Neural cell (in vitro differentiated cells): ENCODE data around the gene MGAT4A. TPM values are rescaled to one million over a fixed set of nuclear protein-coding genes. Genes with fewer than 3 reads are reported as not detected.

Source experiments
- H2AFZ ChIP-seq: fragments of 200-600, 300-800 bp; sonication (generic), shearing (Covaris generic); 2 replicates; pipeline ENCODE4 v1.6.0; 2014; ENCODE audit warnings: low read depth, mild to moderate bottlenecking, antibody characterized with exemption, low read length, moderate library complexity
- H3F3A ChIP-seq: fragments of 200-600 bp; shearing (Covaris generic); 2 replicates; pipeline ENCODE4 v1.6.1; 2016; ENCODE audit warnings: mild to moderate bottlenecking, moderate library complexity, mixed read lengths, antibody characterized with exemption, low read length; ENCODE audit not compliant: insufficient read depth, poor library complexity, severe bottlenecking
- H3K27ac ChIP-seq: fragments of 200-600, 300-800 bp; sonication (generic), shearing (Covaris generic); 2 replicates; pipeline ENCODE4 v1.5.1; 2014; ENCODE audit warnings: mild to moderate bottlenecking, low read length, moderate library complexity
- H3K27me3 ChIP-seq: fragments of 300-800, 200-600 bp; sonication (generic), shearing (Covaris generic); 2 replicates; pipeline ENCODE4 v1.6.0; 2014; ENCODE audit warnings: mild to moderate bottlenecking, low read depth, low read length, moderate library complexity; ENCODE audit not compliant: insufficient read depth
- H3K36me3 ChIP-seq: fragments of 300-800, 200-600 bp; sonication (generic), shearing (Covaris generic); 2 replicates; pipeline ENCODE4 v1.5.1; 2014; ENCODE audit warnings: mild to moderate bottlenecking, antibody characterized with exemption, low read length, moderate library complexity; ENCODE audit not compliant: insufficient read depth
- H3K4me2 ChIP-seq: fragments of 300-800, 200-600 bp; sonication (generic), shearing (Covaris generic); 2 replicates; pipeline ENCODE4 v1.6.0; 2014; ENCODE audit warnings: mild to moderate bottlenecking, low read length
- H3K4me3 ChIP-seq: fragments of 300-800, 200-600 bp; sonication (generic), shearing (Covaris generic); 2 replicates; pipeline ENCODE4 v1.5.1; 2014; ENCODE audit warnings: mild to moderate bottlenecking, low read length, moderate library complexity
- H3K79me2 ChIP-seq: fragments of 200-600 bp; shearing (Covaris generic); replicated peaks from 2 replicates; pipeline ENCODE4 v1.6.0; 2014; ENCODE audit warnings: mild to moderate bottlenecking, low read length, moderate library complexity; ENCODE audit not compliant: insufficient read depth
- H3K9ac ChIP-seq: fragments of 300-800, 200-600 bp; sonication (generic), shearing (Covaris generic); 2 replicates; pipeline ENCODE4 v1.6.1; 2016; ENCODE audit warnings: mild to moderate bottlenecking, low read length, mixed read lengths
- H3K9me2 ChIP-seq: fragments of 200-600 bp; shearing (Covaris generic); 2 replicates; pipeline ENCODE4 v1.6.1; 2016; ENCODE audit warnings: mild to moderate bottlenecking, low read length, mixed read lengths; ENCODE audit not compliant: insufficient read depth
- H3K9me3 ChIP-seq: fragments of 200-600, 300-800 bp; sonication (generic), shearing (Covaris generic); 2 replicates; pipeline ENCODE4 v1.6.1; 2016; ENCODE audit warnings: mild to moderate bottlenecking, mixed run types, low read length, moderate library complexity, mixed read lengths
- H4K20me1 ChIP-seq: fragments of 200-600 bp; shearing (Covaris generic); 2 replicates; pipeline ENCODE4 v1.6.1; 2016; ENCODE audit warnings: mild to moderate bottlenecking, mixed run types; ENCODE audit not compliant: insufficient read depth
- EP300 ChIP-seq: fragments of 450-650 bp; conservative IDR thresholded peaks from 2 replicates; pipeline ENCODE4 v1.6.1; 2014; ENCODE audit warnings: antibody characterized with exemption, mild to moderate bottlenecking, moderate library complexity; ENCODE audit not compliant: poor library complexity, severe bottlenecking
- EZH2 ChIP-seq: fragments of 200-600, 300-800 bp; shearing (Covaris generic), sonication (generic); IDR thresholded peaks from 2 replicates; pipeline ENCODE4 v1.6.1; 2014; ENCODE audit warnings: antibody characterized with exemption, low read length, borderline replicate concordance, mild to moderate bottlenecking; ENCODE audit not compliant: insufficient read depth, poor library complexity, severe bottlenecking
- MXI1 ChIP-seq: fragments of 450-650 bp; conservative IDR thresholded peaks from 2 replicates; pipeline ENCODE4 v1.6.1; 2014; ENCODE audit warnings: antibody characterized with exemption, mild to moderate bottlenecking; ENCODE audit not compliant: poor library complexity, severe bottlenecking
- POLR2AphosphoS5 ChIP-seq: IDR thresholded peaks from 2 replicates; pipeline ENCODE4 v1.6.1; 2012
- RAD21 ChIP-seq: fragments of 450-650 bp; conservative IDR thresholded peaks from 2 replicates; pipeline ENCODE4 v1.6.1; 2014; ENCODE audit warnings: antibody characterized with exemption, mild to moderate bottlenecking, moderate library complexity
- SMC3 ChIP-seq: fragments of 450-650 bp; conservative IDR thresholded peaks from 2 replicates; pipeline ENCODE4 v1.6.1; 2014; ENCODE audit warnings: antibody characterized with exemption, mild to moderate bottlenecking, moderate library complexity; ENCODE audit not compliant: poor library complexity
- TAF1 ChIP-seq: IDR thresholded peaks from 2 replicates; pipeline ENCODE4 v1.6.1; 2012; ENCODE audit warnings: low read depth
- polyA plus RNA-seq: library from polyadenylated mRNA; depleted of rRNA; stranded (reverse); fragments of >200 nt; gene quantifications from 2 replicates; pipeline ENCODE4 v1.2.3, GENCODE V29; 2014
- TF ChIP-seq, protein P1 (sequence below): IDR thresholded peaks from 2 replicates; pipeline ENCODE4 v1.6.1; 2012; ENCODE audit warnings: borderline replicate concordance
- TF ChIP-seq, protein P2 (sequence below): fragments of 450-650 bp; IDR thresholded peaks from 2 replicates; pipeline ENCODE4 v1.5.1; 2014; ENCODE audit warnings: antibody characterized with exemption, mild to moderate bottlenecking, moderate library complexity; ENCODE audit not compliant: poor library complexity, severe bottlenecking

MGAT4A gene
- polyA plus RNA-seq, 1 donor from 2014 or later = 54.8 TPM

DNA sequence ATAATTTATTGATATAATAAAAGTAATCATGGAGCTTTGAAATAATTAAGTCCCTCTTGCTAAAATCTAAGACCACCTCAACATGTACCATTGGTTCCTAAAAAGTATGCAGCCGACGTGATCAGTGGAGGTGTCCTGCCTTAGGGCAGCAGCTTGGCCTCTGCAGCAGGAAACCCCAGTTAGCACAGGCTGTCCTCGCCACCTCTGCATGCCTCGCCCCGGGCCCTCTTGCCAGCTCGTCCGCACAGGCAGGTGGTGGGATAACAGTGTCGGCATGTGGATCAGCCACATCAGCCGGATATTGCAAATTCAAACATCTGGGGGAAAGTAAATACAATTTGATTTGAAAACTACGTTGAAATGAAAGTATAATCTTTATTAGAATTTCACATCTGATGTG, 145.5 kb downstream of the MGAT4A start:
- no peak overlapping the region for H3K4me2 ChIP-seq
- H3K9me2 ChIP-seq = no peaks in the 10 kb centered on the region
- H3K9ac ChIP-seq = no peak overlapping the region
- H2AFZ ChIP-seq = no peak overlapping the region
- TF ChIP-seq, protein P1, sequence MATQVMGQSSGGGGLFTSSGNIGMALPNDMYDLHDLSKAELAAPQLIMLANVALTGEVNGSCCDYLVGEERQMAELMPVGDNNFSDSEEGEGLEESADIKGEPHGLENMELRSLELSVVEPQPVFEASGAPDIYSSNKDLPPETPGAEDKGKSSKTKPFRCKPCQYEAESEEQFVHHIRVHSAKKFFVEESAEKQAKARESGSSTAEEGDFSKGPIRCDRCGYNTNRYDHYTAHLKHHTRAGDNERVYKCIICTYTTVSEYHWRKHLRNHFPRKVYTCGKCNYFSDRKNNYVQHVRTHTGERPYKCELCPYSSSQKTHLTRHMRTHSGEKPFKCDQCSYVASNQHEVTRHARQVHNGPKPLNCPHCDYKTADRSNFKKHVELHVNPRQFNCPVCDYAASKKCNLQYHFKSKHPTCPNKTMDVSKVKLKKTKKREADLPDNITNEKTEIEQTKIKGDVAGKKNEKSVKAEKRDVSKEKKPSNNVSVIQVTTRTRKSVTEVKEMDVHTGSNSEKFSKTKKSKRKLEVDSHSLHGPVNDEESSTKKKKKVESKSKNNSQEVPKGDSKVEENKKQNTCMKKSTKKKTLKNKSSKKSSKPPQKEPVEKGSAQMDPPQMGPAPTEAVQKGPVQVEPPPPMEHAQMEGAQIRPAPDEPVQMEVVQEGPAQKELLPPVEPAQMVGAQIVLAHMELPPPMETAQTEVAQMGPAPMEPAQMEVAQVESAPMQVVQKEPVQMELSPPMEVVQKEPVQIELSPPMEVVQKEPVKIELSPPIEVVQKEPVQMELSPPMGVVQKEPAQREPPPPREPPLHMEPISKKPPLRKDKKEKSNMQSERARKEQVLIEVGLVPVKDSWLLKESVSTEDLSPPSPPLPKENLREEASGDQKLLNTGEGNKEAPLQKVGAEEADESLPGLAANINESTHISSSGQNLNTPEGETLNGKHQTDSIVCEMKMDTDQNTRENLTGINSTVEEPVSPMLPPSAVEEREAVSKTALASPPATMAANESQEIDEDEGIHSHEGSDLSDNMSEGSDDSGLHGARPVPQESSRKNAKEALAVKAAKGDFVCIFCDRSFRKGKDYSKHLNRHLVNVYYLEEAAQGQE = no peak
- TF ChIP-seq SMC3 (no peak), RAD21 (no peak), TAF1 (no peak), EP300 (no peak), MXI1 (no peak)
- TF ChIP-seq, protein P2, sequence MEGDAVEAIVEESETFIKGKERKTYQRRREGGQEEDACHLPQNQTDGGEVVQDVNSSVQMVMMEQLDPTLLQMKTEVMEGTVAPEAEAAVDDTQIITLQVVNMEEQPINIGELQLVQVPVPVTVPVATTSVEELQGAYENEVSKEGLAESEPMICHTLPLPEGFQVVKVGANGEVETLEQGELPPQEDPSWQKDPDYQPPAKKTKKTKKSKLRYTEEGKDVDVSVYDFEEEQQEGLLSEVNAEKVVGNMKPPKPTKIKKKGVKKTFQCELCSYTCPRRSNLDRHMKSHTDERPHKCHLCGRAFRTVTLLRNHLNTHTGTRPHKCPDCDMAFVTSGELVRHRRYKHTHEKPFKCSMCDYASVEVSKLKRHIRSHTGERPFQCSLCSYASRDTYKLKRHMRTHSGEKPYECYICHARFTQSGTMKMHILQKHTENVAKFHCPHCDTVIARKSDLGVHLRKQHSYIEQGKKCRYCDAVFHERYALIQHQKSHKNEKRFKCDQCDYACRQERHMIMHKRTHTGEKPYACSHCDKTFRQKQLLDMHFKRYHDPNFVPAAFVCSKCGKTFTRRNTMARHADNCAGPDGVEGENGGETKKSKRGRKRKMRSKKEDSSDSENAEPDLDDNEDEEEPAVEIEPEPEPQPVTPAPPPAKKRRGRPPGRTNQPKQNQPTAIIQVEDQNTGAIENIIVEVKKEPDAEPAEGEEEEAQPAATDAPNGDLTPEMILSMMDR = no peak
- no peaks in the 10 kb centered on the region for H3K36me3 ChIP-seq
- H3K27me3 ChIP-seq = no peaks in the 10 kb centered on the region
- H4K20me1 ChIP-seq = no peaks in the 10 kb centered on the region
- no peaks in the 10 kb centered on the region for H3K9me3 ChIP-seq
- no peaks in the 10 kb centered on the region for H3K79me2 ChIP-seq
- no peak overlapping the region for H3K27ac ChIP-seq
- H3F3A ChIP-seq = no peaks in the 10 kb centered on the region
- H3K4me3 ChIP-seq = no peak overlapping the region

DNA sequence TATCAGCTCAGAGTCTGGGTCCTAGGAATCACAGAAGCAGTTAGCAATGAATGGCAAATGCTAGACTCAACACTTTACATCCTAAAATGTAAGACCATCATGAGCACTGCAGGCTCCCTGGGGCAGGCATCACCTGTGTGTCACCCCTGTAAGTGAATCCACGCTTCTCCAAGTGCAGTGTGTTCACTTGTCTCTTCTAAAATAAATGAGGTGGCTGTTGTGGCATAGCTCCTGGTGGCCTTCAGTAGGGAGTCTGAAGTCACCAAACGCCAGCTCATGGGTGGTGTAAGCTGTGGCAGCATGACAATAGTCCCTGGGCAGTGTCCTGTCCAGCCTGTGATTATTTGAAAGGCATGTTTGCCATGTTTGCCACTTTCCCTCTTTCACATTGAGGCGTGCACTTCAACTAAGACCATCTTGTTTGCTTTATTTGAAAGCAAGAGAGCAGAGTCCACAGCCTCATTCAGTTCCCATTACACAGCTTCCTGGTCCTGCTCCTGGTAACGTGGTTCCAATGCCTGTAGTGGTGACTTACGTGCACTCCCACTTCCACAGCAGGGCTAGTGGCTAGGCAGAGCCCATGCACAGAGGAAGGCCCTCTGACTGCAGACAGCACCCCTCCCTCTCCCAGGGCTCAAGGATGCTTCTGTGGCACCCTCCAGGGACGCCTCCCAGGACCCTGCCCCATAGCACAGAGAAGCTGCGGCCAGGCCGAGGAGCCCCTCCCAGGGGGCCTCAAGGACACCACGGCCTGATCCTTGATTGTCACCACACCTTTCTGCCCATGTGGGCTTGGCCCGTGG, 146.9 kb downstream of the MGAT4A start:
- no peaks in the 10 kb centered on the region for H3F3A ChIP-seq
- TF ChIP-seq, protein P2 = no peak
- TF ChIP-seq EZH2 (no peak), POLR2AphosphoS5 (no peak), EP300 (no peak), RAD21 (no peak), SMC3 (no peak), MXI1 (no peak), TAF1 (no peak)
- TF ChIP-seq, protein P1 = no peak

More for the DNA sequence above, 146.9 kb downstream of the MGAT4A start:
- no peaks in the 10 kb centered on the region for H3K27me3 ChIP-seq
- H3K36me3 ChIP-seq = no peaks in the 10 kb centered on the region
- H4K20me1 ChIP-seq = no peaks in the 10 kb centered on the region
- no peaks in the 10 kb centered on the region for H3K9me3 ChIP-seq
- no peak overlapping the region for H2AFZ ChIP-seq
- no peak overlapping the region for H3K4me3 ChIP-seq
- H3K4me2 ChIP-seq = no peak overlapping the region
- no peak overlapping the region for H3K9ac ChIP-seq
- H3K79me2 ChIP-seq = no peaks in the 10 kb centered on the region
- H3K27ac ChIP-seq = no peak overlapping the region
- H3K9me2 ChIP-seq = no peaks in the 10 kb centered on the region
